NCI-H345 (cell line): ENCODE data around the gene PM20D2.

Experiments used
- DNase-seq: peaks from one replicate; lab custom pipeline; 2025; lab: John Stamatoyannopoulos, UW

Gene PM20D2

DNA sequence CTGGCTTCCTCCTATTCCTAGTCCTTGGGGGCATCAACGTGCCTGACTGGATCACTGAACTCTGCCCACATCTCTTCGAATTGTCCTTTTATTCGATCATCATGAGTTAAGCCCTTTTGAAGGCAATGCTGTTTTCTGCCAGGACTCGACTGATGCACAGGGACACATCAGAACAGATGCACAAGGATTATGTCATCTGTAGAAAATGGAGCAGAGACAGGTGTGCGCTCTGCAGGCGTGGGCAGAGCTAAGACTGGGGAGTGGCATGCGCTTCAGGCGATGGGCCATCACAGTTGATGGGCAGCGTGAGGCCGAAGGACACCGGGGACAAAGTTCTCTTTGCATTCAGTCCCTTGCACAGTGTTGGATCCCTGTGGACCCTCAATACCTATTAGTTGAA, 58.2 kb downstream of the PM20D2 start:
- DNase-seq = no peak

DNA sequence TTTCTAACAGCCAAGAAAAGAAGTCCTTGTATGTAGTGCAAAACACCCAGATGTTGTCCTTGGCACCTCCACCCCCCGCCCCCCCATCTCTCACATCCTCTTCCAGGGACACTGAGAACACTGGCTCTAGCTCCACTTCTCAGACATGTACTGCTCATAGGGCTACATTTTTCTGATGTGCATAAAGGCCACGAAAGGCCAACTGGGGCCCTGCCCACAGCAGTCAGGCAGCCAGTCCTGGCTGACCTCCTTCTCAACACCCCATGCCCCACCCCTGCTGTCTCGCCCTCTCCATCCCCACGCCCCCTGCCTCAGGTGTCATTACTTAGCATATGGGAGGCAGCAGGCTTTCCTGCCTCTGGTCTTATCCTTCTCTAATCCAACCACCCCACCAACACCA, 60.0 kb downstream of the PM20D2 start:
- no peak for DNase-seq

DNA sequence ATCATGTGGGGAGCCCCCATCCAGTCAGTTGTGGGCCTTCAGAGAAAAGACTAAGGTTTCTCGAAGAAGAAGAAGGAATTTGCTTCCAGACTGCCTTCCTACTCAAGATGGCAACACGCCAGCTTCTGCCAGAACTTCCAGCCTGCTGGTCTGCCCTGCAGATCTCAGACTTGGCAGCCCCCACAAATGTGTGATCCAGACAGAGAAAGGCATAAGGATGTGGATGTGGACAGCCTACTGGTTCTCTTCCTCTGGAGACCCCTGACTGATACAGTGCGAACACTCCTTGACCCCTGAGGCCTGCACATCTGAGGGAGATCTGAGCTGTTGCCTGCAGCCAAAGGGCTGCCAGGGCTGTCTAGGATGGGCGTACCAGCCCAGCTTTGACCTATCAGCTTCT, 62.7 kb downstream of the PM20D2 start:
- no peak for DNase-seq

DNA sequence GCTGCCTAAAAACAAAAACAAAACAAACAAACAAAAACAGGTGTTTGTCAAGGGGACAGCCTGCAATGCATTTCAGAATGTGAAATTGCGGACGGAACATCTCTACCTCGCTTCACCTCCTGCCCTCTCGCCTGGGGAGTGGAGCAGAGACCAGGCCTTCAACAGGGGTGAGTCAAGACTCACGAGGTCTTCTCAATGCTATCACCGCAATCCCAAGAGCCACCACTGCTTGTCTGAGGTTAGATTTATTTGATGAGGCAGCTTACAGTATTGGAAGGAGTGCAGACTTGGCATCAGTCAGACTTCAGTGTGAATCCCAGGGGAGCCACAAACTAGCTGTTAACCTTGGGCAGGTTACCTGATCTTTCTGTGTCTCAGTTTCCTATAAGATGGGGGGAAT, 63.6 kb downstream of the PM20D2 start:
- DNase-seq = no peak

DNA sequence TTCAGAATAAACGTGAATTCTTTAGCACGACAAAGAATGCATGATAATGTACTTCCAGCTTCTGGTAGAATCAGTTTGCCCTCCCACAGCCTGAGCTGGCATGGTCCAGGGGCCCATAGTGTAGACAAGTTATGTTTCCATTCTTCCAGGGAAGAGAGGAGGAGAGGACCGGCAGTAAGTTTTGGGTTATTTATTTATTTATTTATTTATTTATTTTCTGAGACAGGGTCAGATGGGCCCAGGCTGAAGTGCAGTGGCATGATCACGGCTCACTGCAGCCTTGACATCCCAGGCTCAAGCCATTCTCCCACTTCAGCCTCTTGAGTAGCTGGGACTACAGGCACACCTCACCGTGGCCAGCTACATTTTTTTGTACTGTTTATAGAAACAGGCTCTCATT, 66.6 kb downstream of the PM20D2 start:
- DNase-seq = no peak

DNA sequence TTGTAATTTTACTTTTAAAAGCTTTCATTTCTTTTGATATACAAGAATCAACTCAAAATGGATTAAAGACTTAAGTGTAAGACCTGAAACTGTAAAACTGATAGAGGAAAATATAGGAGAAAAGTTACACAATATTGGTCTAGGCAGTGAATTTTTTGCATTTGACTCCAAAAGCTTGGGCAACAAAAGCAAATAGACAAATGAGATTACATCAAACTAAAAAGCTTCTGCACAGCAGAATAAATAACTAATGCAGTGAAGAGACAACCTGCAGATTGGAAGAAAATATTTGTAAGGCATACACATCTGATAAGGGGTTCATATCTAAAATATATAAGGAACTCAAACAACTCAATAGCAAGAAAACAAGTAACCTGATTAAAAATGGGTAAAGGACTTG, 68.3 kb downstream of the PM20D2 start:
- no peak for DNase-seq
